Gastrocnemius medialis (tissue), 4 donors: ENCODE results near the gene CDH20.

ENCODE experiments used
- CTCF ChIP-seq, 5 experiments: fragments of 450-650 bp in 3 of 5; fragments of 200-600 bp in 2 of 5; sonication (generic) in 2 of 5; IDR thresholded peaks in 4 of 5; conservative IDR thresholded peaks in 1 of 5; 1 replicate in 4 of 5; 2 replicates in 1 of 5; pipeline ENCODE4 v1.5.1; 2016 to 2019; ENCODE audit warnings: antibody characterized with exemption in 5 of 5, mild to moderate bottlenecking in 3 of 5, moderate library complexity in 3 of 5
- POLR2A ChIP-seq, 2 donors: fragments of 450-650 bp; IDR thresholded peaks; one replicate each; pipeline ENCODE4 v1.6.1; 2017; ENCODE audit warnings: antibody characterized with exemption in 2 of 2, mild to moderate bottlenecking in 2 of 2, moderate library complexity in 2 of 2

- TF ChIP-seq CTCF (IDR thresholded peaks at IDR 0.05 in 4 of 5, conservative IDR thresholded peaks at IDR 0.05 in 1 of 5) (no peak), POLR2A (IDR thresholded peaks at IDR 0.05) (no peak)
Observed at GRCh38 chr18:61368001-61368400, 34.8 kb downstream of the CDH20 start.
